ENCODE measurements around the gene TRMT44.

DNA sequence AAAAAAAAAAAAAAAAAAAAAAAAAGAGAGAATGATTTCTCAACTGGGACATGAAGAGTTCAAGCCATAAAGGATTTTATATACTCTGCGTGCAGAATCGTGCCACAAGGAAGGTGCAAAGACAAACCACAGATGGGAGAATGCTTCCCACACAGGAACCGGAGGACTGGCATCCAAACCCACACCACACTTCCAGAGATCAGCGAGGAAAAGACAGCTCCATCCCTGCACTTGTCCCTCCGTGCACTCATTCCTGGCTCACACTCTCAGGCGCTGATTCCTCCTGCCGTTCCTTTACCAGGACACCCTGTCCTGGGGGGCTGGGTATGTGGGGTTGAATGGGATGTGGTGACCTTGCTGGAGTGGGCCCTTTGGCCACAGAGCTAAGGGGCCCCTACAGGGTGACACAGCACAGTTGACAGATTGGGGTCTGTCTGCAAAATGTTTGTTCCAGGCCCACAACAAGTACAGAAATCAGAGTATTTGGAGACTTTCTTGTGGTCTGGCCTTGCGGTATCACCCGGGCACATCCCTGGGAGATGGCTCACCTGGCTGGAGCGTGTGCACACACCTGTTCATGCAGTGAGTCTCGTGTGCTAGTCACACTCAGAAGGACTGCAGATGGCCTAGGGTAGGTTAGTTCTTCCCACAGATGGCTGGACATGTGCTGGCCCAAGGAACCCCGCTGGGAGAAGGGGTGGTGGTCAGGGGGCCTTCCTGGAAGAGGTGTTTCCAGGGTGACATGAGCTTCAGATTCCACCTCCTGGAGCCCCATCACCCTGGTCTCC lies 84.2 kb downstream of the TRMT44 start:
- TF ChIP-seq EZH2 (IDR thresholded peaks at IDR 0.05) (no peak), POLR2AphosphoS5 (IDR thresholded peaks at IDR 0.05; ENCODE audit: borderline replicate concordance, low read depth, low read length) (no peak)
